KMS-11 (cell line): ENCODE measurements around the gene SHOC1.

ENCODE experiments used
- H2AFZ ChIP-seq: fragments of 200-600 bp; sonication (generic); 2 replicates; pipeline ENCODE4 v1.6.1; 2016; ENCODE audit warnings: antibody characterized with exemption, mixed run types, low read depth
- H3K27ac ChIP-seq: fragments of 200-600 bp; sonication (generic); 2 replicates; pipeline ENCODE4 v1.6.1; 2016; ENCODE audit warnings: mild to moderate bottlenecking, mixed run types
- H3K27me3 ChIP-seq: fragments of 200-600 bp; sonication (generic); 2 replicates; pipeline ENCODE4 v1.6.1; 2017; ENCODE audit warnings: mild to moderate bottlenecking, low read depth, mixed run types, moderate library complexity; ENCODE audit not compliant: insufficient read depth
- H3K36me3 ChIP-seq: fragments of 200-600 bp; sonication (generic); 2 replicates; pipeline ENCODE4 v1.6.1; 2017; ENCODE audit warnings: mild to moderate bottlenecking, mixed run types; ENCODE audit not compliant: insufficient read depth
- H3K4me1 ChIP-seq: fragments of 200-600 bp; sonication (generic); 2 replicates; pipeline ENCODE4 v1.6.1; 2016; ENCODE audit warnings: mild to moderate bottlenecking, low read depth, mixed run types; ENCODE audit not compliant: poor library complexity, severe bottlenecking
- H3K4me2 ChIP-seq: fragments of 200-600 bp; sonication (generic); 2 replicates; pipeline ENCODE4 v1.7.0; 2016; ENCODE audit warnings: mild to moderate bottlenecking, mixed run types
- H3K4me3 ChIP-seq: fragments of 200-600 bp; sonication (generic); IDR thresholded peaks from 2 replicates; pipeline ENCODE4 v1.6.1; 2017; ENCODE audit warnings: low read depth, low read length, mixed read lengths; ENCODE audit not compliant: insufficient read depth
- H3K79me2 ChIP-seq: fragments of 200-600 bp; sonication (generic); 2 replicates; pipeline ENCODE4 v1.6.1; 2016; ENCODE audit warnings: low read depth, mixed run types; ENCODE audit not compliant: insufficient read depth
- H3K9ac ChIP-seq: fragments of 200-600 bp; sonication (generic); 2 replicates; pipeline ENCODE4 v1.6.1; 2016; ENCODE audit warnings: mild to moderate bottlenecking, mixed run types
- H4K20me1 ChIP-seq: fragments of 200-600 bp; sonication (generic); 2 replicates; pipeline ENCODE4 v1.6.1; 2016; ENCODE audit warnings: mild to moderate bottlenecking, mixed run types; ENCODE audit not compliant: insufficient read depth
- TF ChIP-seq, protein P1 (sequence below): fragments of 200-600 bp; sonication (generic); conservative IDR thresholded peaks from 2 replicates; pipeline ENCODE4 v1.6.1; 2017; ENCODE audit warnings: low read depth, mild to moderate bottlenecking, antibody characterized with exemption, low read length, moderate library complexity, mixed read lengths

SHOC1 gene

DNA sequence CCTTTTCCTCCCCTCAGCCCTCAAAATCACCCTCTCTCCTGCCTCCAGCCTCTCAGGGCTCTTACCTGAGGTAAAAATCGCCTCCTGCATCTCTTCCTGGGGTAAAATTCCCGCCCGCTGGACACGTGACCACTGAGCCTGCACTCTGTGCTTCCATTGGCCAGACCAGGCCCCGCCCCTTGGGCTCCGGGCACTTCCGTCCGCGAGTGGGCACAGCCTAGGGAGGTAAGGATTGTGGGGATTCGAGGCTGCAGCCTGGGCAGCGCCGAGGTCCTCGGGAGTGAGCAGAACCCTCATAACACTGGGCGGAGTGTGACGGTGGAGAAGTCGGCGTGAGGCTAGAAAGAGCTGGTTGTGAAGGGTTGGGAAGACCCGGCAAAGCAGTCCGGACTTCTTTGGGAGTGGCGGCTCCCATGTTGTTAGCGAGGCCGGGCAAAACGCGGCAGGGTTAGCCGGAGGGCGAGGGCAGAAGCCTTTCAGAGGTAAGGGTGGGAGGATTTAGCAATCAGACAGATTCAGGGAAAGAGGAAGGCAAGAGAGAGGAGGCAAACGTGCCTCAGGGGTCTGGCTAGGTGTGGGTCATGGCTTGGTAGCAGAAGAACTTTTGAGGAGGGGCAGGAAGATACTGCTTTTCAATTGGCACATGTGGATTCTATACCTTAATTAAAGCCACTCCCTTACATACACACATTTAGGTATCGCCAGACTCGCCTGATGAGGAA lies at the start of gene SHOC1:
Gene SHOC1, minus strand, starts transcription at position 103 of the 722 bp plus-strand sequence. CDS start 3,519 bp downstream, outside the sequence.
- no peaks in the 10 kb centered on the region for H3K36me3 ChIP-seq
- no peaks in the 10 kb centered on the region for H3K4me1 ChIP-seq
- TF ChIP-seq, protein P1, sequence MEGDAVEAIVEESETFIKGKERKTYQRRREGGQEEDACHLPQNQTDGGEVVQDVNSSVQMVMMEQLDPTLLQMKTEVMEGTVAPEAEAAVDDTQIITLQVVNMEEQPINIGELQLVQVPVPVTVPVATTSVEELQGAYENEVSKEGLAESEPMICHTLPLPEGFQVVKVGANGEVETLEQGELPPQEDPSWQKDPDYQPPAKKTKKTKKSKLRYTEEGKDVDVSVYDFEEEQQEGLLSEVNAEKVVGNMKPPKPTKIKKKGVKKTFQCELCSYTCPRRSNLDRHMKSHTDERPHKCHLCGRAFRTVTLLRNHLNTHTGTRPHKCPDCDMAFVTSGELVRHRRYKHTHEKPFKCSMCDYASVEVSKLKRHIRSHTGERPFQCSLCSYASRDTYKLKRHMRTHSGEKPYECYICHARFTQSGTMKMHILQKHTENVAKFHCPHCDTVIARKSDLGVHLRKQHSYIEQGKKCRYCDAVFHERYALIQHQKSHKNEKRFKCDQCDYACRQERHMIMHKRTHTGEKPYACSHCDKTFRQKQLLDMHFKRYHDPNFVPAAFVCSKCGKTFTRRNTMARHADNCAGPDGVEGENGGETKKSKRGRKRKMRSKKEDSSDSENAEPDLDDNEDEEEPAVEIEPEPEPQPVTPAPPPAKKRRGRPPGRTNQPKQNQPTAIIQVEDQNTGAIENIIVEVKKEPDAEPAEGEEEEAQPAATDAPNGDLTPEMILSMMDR = no peak
- H3K4me3 ChIP-seq = no peak within 1 kb of the TSS
- H3K27me3 ChIP-seq = no peaks in the 10 kb centered on the region
- H3K9ac ChIP-seq = no peak within 1 kb of the TSS
- H3K27ac ChIP-seq = no peak within 1 kb of the TSS
- no peak within 1 kb of the TSS for H2AFZ ChIP-seq
- H3K79me2 ChIP-seq = no peaks in the 10 kb centered on the region
- H4K20me1 ChIP-seq = no peaks in the 10 kb centered on the region
- no peak within 1 kb of the TSS for H3K4me2 ChIP-seq

DNA sequence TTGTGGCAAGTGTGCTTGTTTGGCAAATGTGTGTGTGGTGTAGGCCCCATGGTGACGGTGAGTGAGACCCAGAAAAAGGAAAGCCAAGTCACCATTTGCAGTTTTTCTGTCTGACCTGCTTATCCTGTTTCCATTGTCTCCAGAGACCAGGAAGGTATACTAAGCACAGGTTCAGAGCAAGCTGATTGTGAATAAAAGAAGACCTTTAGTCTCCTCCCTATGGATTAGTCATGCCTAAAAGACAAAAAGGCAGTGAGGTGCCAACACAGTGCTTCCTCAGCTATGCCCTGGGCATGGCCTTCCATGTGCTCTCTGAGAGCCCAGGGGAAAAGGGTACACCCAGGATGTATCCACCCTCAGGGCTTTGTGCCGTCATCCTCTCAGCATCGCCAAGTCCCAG lies 49.2 kb upstream of the SHOC1 start:
- Histone ChIP-seq H3K4me3 (no peak overlapping the region), H3K27ac (no peak overlapping the region), H3K9ac (no peak overlapping the region), H3K4me2 (no peak overlapping the region), H4K20me1 (no peaks in the 10 kb centered on the region), H3K4me1 (no peaks in the 10 kb centered on the region), H3K36me3 (no peaks in the 10 kb centered on the region), H3K79me2 (no peaks in the 10 kb centered on the region), H3K27me3 (no peaks in the 10 kb centered on the region), H2AFZ (no peak overlapping the region)
- TF ChIP-seq, protein P1 = no peak

DNA sequence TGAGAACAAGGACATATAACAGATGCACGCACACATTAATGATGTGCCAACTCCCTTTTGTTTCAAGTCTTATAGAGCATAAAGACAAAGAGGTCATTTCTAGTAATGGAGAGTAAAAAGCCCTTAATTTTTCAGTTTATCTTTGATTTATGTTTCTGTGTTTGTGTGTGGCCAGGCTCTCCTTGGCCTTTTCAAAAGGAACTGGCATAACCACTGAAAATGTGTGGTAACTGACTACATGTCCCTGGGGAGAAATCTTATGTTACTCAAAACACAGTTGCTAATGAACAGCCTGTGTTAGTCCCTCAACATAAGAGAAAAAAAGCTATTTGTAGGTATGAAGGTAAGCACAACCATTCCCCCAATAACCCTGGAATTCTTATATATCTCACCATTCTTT lies 47.6 kb upstream of the SHOC1 start:
- H3K4me1 ChIP-seq = no peaks in the 10 kb centered on the region
- H3K36me3 ChIP-seq = no peaks in the 10 kb centered on the region
- no peak overlapping the region for H3K9ac ChIP-seq
- no peak overlapping the region for H3K4me3 ChIP-seq
- H3K4me2 ChIP-seq = no peak overlapping the region
- H3K79me2 ChIP-seq = no peaks in the 10 kb centered on the region
- no peaks in the 10 kb centered on the region for H4K20me1 ChIP-seq
- H3K27ac ChIP-seq = no peak overlapping the region
- H2AFZ ChIP-seq = no peak overlapping the region
- no peaks in the 10 kb centered on the region for H3K27me3 ChIP-seq
- TF ChIP-seq, protein P1 = no peak

DNA sequence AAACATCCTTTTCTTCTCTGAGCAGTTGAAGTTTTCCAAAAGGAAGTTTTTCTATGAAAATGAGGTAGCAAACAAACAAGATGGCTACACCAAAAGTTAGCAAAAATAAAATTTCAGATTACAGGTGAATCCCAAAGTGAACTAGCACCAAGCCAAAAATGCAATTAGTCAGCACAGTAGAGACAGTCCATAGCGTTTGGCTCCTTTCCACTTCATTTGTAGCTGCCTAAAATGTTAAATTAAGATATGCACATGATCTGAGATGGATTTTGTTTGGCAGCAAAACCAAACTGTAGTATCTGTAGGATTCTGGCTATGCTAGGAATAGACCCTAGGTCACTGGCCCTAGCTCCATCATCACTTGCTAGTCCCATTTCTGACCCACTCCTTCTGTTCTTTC lies 45.7 kb upstream of the SHOC1 start:
- H3K4me1 ChIP-seq = no peaks in the 10 kb centered on the region
- no peak overlapping the region for H3K4me2 ChIP-seq
- H3K79me2 ChIP-seq = no peaks in the 10 kb centered on the region
- no peaks in the 10 kb centered on the region for H4K20me1 ChIP-seq
- no peak overlapping the region for H3K4me3 ChIP-seq
- no peak overlapping the region for H3K9ac ChIP-seq
- no peaks in the 10 kb centered on the region for H3K36me3 ChIP-seq
- H2AFZ ChIP-seq = no peak overlapping the region
- TF ChIP-seq, protein P1 = no peak
- no peak overlapping the region for H3K27ac ChIP-seq
- no peaks in the 10 kb centered on the region for H3K27me3 ChIP-seq
